NCI-H128 (cell line): ENCODE results near the gene CCDC85C.
A peak's percentile ranks its signal among the peaks of the same experiment; 100 is the strongest.

Source experiments
- DNase-seq: peaks from one replicate; lab custom pipeline; 2025; ENCODE audit not compliant: unreplicated experiment; lab: John Stamatoyannopoulos, UW

The CCDC85C gene

GRCh38 chr14:99608591-99608990 lies 4.6 kb upstream of the CCDC85C start:
- DNase-seq = no peak

GRCh38 chr14:99606359-99606758 lies 2.4 kb upstream of the CCDC85C start:
- no peak for DNase-seq

GRCh38 chr14:99605299-99605961 lies 1.4 kb upstream of the CCDC85C start:
- peak; percentile 37 for DNase-seq

- DNase-seq = no peak
Observed at GRCh38 chr14:99604766-99605298, 825 bp upstream of the CCDC85C start.

GRCh38 chr14:99604278-99604765 lies 315 bp upstream of the CCDC85C start:
- peak; percentile 100 for DNase-seq

GRCh38 chr14:99602788-99603415 lies 1.1 kb downstream of the CCDC85C start:
- no peak for DNase-seq

GRCh38 chr14:99602054-99602787 lies 1.8 kb downstream of the CCDC85C start:
- DNase-seq = no peak

- peak; percentile 7 for DNase-seq
Observed at GRCh38 chr14:99601361-99601831, 2.6 kb downstream of the CCDC85C start.

- no peak for DNase-seq
Observed at GRCh38 chr14:99600232-99600888, 3.6 kb downstream of the CCDC85C start.

GRCh38 chr14:99599393-99599792 lies 4.6 kb downstream of the CCDC85C start:
- no peak for DNase-seq

- DNase-seq = no peak
Observed at GRCh38 chr14:99598774-99599173, 5.2 kb downstream of the CCDC85C start.

GRCh38 chr14:99597911-99598600 lies 6.0 kb downstream of the CCDC85C start:
- no peak for DNase-seq

- no peak for DNase-seq
Observed at GRCh38 chr14:99596772-99597171, 7.2 kb downstream of the CCDC85C start.

- no peak for DNase-seq
Observed at GRCh38 chr14:99596071-99596627, 7.9 kb downstream of the CCDC85C start.

- no peak for DNase-seq
Observed at GRCh38 chr14:99595524-99595923, 8.5 kb downstream of the CCDC85C start.

- no peak for DNase-seq
Observed at GRCh38 chr14:99595034-99595433, 9.0 kb downstream of the CCDC85C start.

GRCh38 chr14:99593971-99594841 lies 9.8 kb downstream of the CCDC85C start:
- DNase-seq = no peak

- DNase-seq = no peak
Observed at GRCh38 chr14:99592933-99593753, 10.9 kb downstream of the CCDC85C start.
